CD4-positive, alpha-beta memory T cell (primary cell): ENCODE measurements around the gene PSMD1. TPM values are rescaled to one million over a fixed set of nuclear protein-coding genes. Genes with fewer than 3 reads are reported as not detected.
A peak's percentile ranks its signal among the peaks of the same experiment; 100 is the strongest.

ENCODE experiments used
- CTCF ChIA-PET: fragments of 350-600 bp; sonication (Branson Sonifier 250); formaldehyde crosslinking; loops from one replicate; lab custom pipeline; 2021; ENCODE audit warnings: inconsistent platforms; ENCODE audit not compliant: partially characterized antibody; lab: Charles Lee
- POLR2A ChIA-PET: fragments of 350-600 bp; sonication (Branson Sonifier 250); formaldehyde crosslinking; loops from one replicate; lab custom pipeline; 2021; ENCODE audit not compliant: partially characterized antibody; lab: Charles Lee
- DNase-seq, 5 donors: peaks; one replicate each; pipeline versions ENCODE4 v3.0.0 to v3.0.0-alpha.2; 2020 to 2022; ENCODE audit warnings: mixed read lengths in 1 of 5
- H3K27ac ChIP-seq: one replicate; pipeline ENCODE4 v1.7.0; 2013; ENCODE audit warnings: low read depth, low read length
- H3K27me3 ChIP-seq: 2 replicates; pipeline ENCODE4 v1.7.0; 2013; ENCODE audit warnings: mild to moderate bottlenecking, low read length, moderate library complexity; ENCODE audit not compliant: insufficient read depth
- H3K36me3 ChIP-seq: 2 replicates; pipeline ENCODE4 v1.7.0; 2013; ENCODE audit warnings: mild to moderate bottlenecking, low read length, moderate library complexity; ENCODE audit not compliant: insufficient read depth
- H3K4me1 ChIP-seq: 2 replicates; pipeline ENCODE4 v1.7.0; 2013; ENCODE audit warnings: mild to moderate bottlenecking, low read length, moderate library complexity; ENCODE audit not compliant: insufficient read depth
- H3K4me3 ChIP-seq, 2 donors: one replicate each; pipeline ENCODE4 v1.7.0; 2013; ENCODE audit warnings: low read length in 2 of 2, mild to moderate bottlenecking in 1 of 2
- H3K9me3 ChIP-seq, 2 donors: one replicate each; pipeline ENCODE4 v1.7.0; 2013; ENCODE audit warnings: low read length in 2 of 2, control low read depth in 1 of 2; ENCODE audit not compliant: control insufficient read depth in 1 of 2
- H3K27ac Mint-ChIP-seq, 7 donors: one replicate each; pipeline ENCODE4 v1.8.0; 2020 to 2021; ENCODE audit warnings: mixed read lengths in 7 of 7, mild to moderate bottlenecking in 6 of 7, inconsistent platforms in 3 of 7, moderate library complexity in 3 of 7
- H3K27me3 Mint-ChIP-seq, 2 donors: one replicate each; pipeline ENCODE4 v1.8.0; 2020 to 2021; ENCODE audit warnings: mixed read lengths in 2 of 2
- H3K36me3 Mint-ChIP-seq, 2 donors: one replicate each; pipeline ENCODE4 v1.8.0; 2020 to 2021; ENCODE audit warnings: mixed read lengths in 2 of 2, inconsistent platforms in 1 of 2, mild to moderate bottlenecking in 1 of 2
- H3K4me1 Mint-ChIP-seq, 4 donors: one replicate each; pipeline ENCODE4 v1.8.0; 2020 to 2021; ENCODE audit warnings: mixed read lengths in 4 of 4, mild to moderate bottlenecking in 1 of 4
- H3K4me3 Mint-ChIP-seq, 8 donors: one replicate each; pipeline ENCODE4 v1.8.0; 2020 to 2021; ENCODE audit warnings: mixed read lengths in 8 of 8, mild to moderate bottlenecking in 7 of 8, moderate library complexity in 6 of 8, inconsistent platforms in 3 of 8
- H3K9me3 Mint-ChIP-seq, 8 donors: one replicate each; pipeline ENCODE4 v1.8.0; 2020 to 2021; ENCODE audit warnings: mixed read lengths in 8 of 8, mild to moderate bottlenecking in 5 of 8, inconsistent platforms in 3 of 8, moderate library complexity in 1 of 8
- intact Hi-C: fragments of 100-400 bp; cut with micrococcal nuclease; formaldehyde crosslinking; loops from one replicate; pipeline ENCODE4 v1.15.1; 2023
- polyA plus RNA-seq, 2 donors: library from polyadenylated mRNA; unstranded; fragments of 300-500 nt; fragmentation: Illumina TruSeq; gene quantifications; one replicate each; pipeline ENCODE4 v1.2.3, GENCODE V29; 2021
- total RNA-seq, 2 experiments: library from RNA; stranded (reverse); gene quantifications; one replicate each; pipeline ENCODE4 v1.2.3, GENCODE V29; 2021

PSMD1 gene
- total and polyA plus RNA-seq, 4 experiments from 2014 or later = 38.0 to 65.0 (median 52.6) TPM

GRCh38 chr2:231068525-231069222 lies 12.0 kb downstream of the PSMD1 start:
- Histone ChIP-seq H3K27ac (no peak overlapping the region), H3K4me3 (no peak overlapping the region), H3K9me3 (no peaks in the 10 kb centered on the region), H3K27me3 (no peaks in the 10 kb centered on the region), H3K4me1 (no peaks in the 10 kb centered on the region), H3K36me3 (peaks cover 52% of the 10 kb centered on the region)
- CTCF ChIA-PET = interaction anchor here (1.7 kb wide), 1 partner anchor 16 kb away, joined by 6 read pairs; no protein-coding TSS in a partner anchor
- H3K36me3 Mint-ChIP-seq = peaks cover 49 to 80% of the 10 kb centered on the region in 2 donors
- H3K9me3 Mint-ChIP-seq = no peaks in the 10 kb centered on the region
- peak overlapping the region in 1 of 8 donors; percentile 13 for H3K4me3 Mint-ChIP-seq
- H3K27ac Mint-ChIP-seq = peak overlapping the region in 3 of 7 donors; percentile 5 to 70 (median 46)
- H3K27me3 Mint-ChIP-seq = no peaks in the 10 kb centered on the region
- intact Hi-C loops = no loop called here
- POLR2A ChIA-PET = no interaction called here
- peak in 1 of 5 donors; percentile 63 for DNase-seq
- H3K4me1 Mint-ChIP-seq = peaks cover 3 to 12% (median 10%) of the 10 kb centered on the region in 4 donors

- Mint-ChIP-seq H3K27ac (peak overlapping the region in 1 of 7 donors; percentile 22), H3K27me3 (no peaks in the 10 kb centered on the region), H3K4me1 (peaks cover 3 to 12% (median 10%) of the 10 kb centered on the region in 4 donors), H3K4me3 (no peak overlapping the region), H3K36me3 (peaks cover 49 to 75% of the 10 kb centered on the region in 2 donors), H3K9me3 (no peaks in the 10 kb centered on the region)
- CTCF ChIA-PET = interaction anchor here (1.0 to 1.7 kb wide), 3 partner anchors 17 to 246 kb away, joined by 3 to 6 read pairs (median 4); no protein-coding TSS in a partner anchor
- DNase-seq = no peak
- no peak overlapping the region for H3K4me3 ChIP-seq
- no peak overlapping the region for H3K27ac ChIP-seq
- POLR2A ChIA-PET = no interaction called here
- intact Hi-C loops = loop anchor here (2.0 kb wide), 1 partner anchor 13 kb away; the partner anchor contains the start of gene PSMD1
- no peaks in the 10 kb centered on the region for H3K27me3 ChIP-seq
- H3K4me1 ChIP-seq = no peaks in the 10 kb centered on the region
- H3K9me3 ChIP-seq = no peaks in the 10 kb centered on the region
- peaks cover 44% of the 10 kb centered on the region for H3K36me3 ChIP-seq
Observed at GRCh38 chr2:231069379-231070054, 12.8 kb downstream of the PSMD1 start.

- H3K4me3 Mint-ChIP-seq = no peak overlapping the region
- no peaks in the 10 kb centered on the region for H3K9me3 ChIP-seq
- peaks cover 57% of the 10 kb centered on the region for H3K36me3 ChIP-seq
- H3K4me3 ChIP-seq = no peak overlapping the region
- H3K27ac Mint-ChIP-seq = peak overlapping the region in 1 of 7 donors; percentile 31
- no peak for DNase-seq
- no peak overlapping the region for H3K27ac ChIP-seq
- no peaks in the 10 kb centered on the region for H3K9me3 Mint-ChIP-seq
- CTCF ChIA-PET = interaction anchor here (1.4 kb wide), 1 partner anchor 32 kb away, joined by 3 read pairs; no protein-coding TSS in a partner anchor
- no peaks in the 10 kb centered on the region for H3K27me3 ChIP-seq
- no peaks in the 10 kb centered on the region for H3K27me3 Mint-ChIP-seq
- POLR2A ChIA-PET = no interaction called here
- H3K36me3 Mint-ChIP-seq = peaks cover 57 to 80% of the 10 kb centered on the region in 2 donors
- H3K4me1 ChIP-seq = no peaks in the 10 kb centered on the region
- intact Hi-C loops = no loop called here
- H3K4me1 Mint-ChIP-seq = peaks cover 0 to 4% (median under 1%) of the 10 kb centered on the region in 4 donors
Observed at GRCh38 chr2:231084565-231084964, 27.9 kb downstream of the PSMD1 start.

GRCh38 chr2:231088754-231089153 lies 32.1 kb downstream of the PSMD1 start:
- Mint-ChIP-seq H3K36me3 (peaks cover 60 to 79% of the 10 kb centered on the region in 2 donors), H3K27ac (peak overlapping the region in 2 of 7 donors; percentile 13 to 62), H3K4me3 (no peak overlapping the region), H3K27me3 (no peaks in the 10 kb centered on the region), H3K9me3 (peaks cover 0 to 3% (median 0%) of the 10 kb centered on the region in 8 donors), H3K4me1 (peaks cover 0 to 2% (median under 1%) of the 10 kb centered on the region in 4 donors)
- DNase-seq = no peak
- Histone ChIP-seq H3K4me3 (no peak overlapping the region), H3K4me1 (no peaks in the 10 kb centered on the region), H3K27me3 (no peaks in the 10 kb centered on the region), H3K9me3 (no peaks in the 10 kb centered on the region), H3K36me3 (peaks cover 22% of the 10 kb centered on the region), H3K27ac (no peak overlapping the region)
- ChIA-PET POLR2A (interaction anchor here (0.6 kb wide), 1 partner anchor 301 kb away, joined by 3 read pairs; no protein-coding TSS in a partner anchor), CTCF (interaction anchor here (0.9 to 1.0 kb wide), 2 partner anchors 16 to 363 kb away, joined by 5 read pairs; no protein-coding TSS in a partner anchor)
- intact Hi-C loops = no loop called here

GRCh38 chr2:231093933-231094332 lies 37.3 kb downstream of the PSMD1 start:
- no peak for DNase-seq
- H3K27ac Mint-ChIP-seq = no peak overlapping the region
- H3K4me1 Mint-ChIP-seq = peaks cover 0 to 5% (median 0%) of the 10 kb centered on the region in 4 donors
- peaks cover 84 to 88% of the 10 kb centered on the region in 2 donors for H3K36me3 Mint-ChIP-seq
- H3K27me3 Mint-ChIP-seq = no peaks in the 10 kb centered on the region
- POLR2A ChIA-PET = no interaction called here
- no peak overlapping the region for H3K4me3 Mint-ChIP-seq
- CTCF ChIA-PET = interaction anchor here (1.4 kb wide), 1 partner anchor 9 kb away, joined by 4 read pairs; no protein-coding TSS in a partner anchor
- Histone ChIP-seq H3K4me1 (no peaks in the 10 kb centered on the region), H3K9me3 (no peaks in the 10 kb centered on the region), H3K27me3 (no peaks in the 10 kb centered on the region), H3K27ac (no peak overlapping the region), H3K4me3 (no peak overlapping the region), H3K36me3 (no peaks in the 10 kb centered on the region)
- intact Hi-C loops = no loop called here
- H3K9me3 Mint-ChIP-seq = peaks cover 0 to 28% (median 8%) of the 10 kb centered on the region in 8 donors

- Histone ChIP-seq H3K27ac (no peak overlapping the region), H3K36me3 (no peaks in the 10 kb centered on the region), H3K4me3 (no peak overlapping the region), H3K27me3 (no peaks in the 10 kb centered on the region), H3K4me1 (no peaks in the 10 kb centered on the region), H3K9me3 (no peaks in the 10 kb centered on the region)
- Mint-ChIP-seq H3K4me3 (no peak overlapping the region), H3K4me1 (peaks cover 0 to 5% (median 0%) of the 10 kb centered on the region in 4 donors), H3K27me3 (no peaks in the 10 kb centered on the region), H3K36me3 (peaks cover 84 to 87% of the 10 kb centered on the region in 2 donors), H3K9me3 (peaks cover 0 to 37% (median 17%) of the 10 kb centered on the region in 8 donors), H3K27ac (no peak overlapping the region)
- ChIA-PET POLR2A (no interaction called here), CTCF (interaction anchor here (1.4 kb wide), 1 partner anchor 8 kb away, joined by 4 read pairs; no protein-coding TSS in a partner anchor)
- intact Hi-C loops = no loop called here
- DNase-seq = no peak
Observed at GRCh38 chr2:231094736-231095346, 38.2 kb downstream of the PSMD1 start.
